Stimulated activated CD8-positive, alpha-beta memory T cell treated with anti-CD3 and anti-CD28 coated beads, Interleukin-15, amount 100 ng/mL, for 24 hours (primary cell): ENCODE data around the gene POLG.
"Not testable (repeated sequence)": the region's sequence is repeated elsewhere in the genome, so short reads cannot be mapped to it uniquely, and the experiment has no call there.

Source experiments
- DNase-seq: peaks from one replicate; pipeline ENCODE4 v3.0.0-alpha.2; 2020; ENCODE audit warnings: low read depth

The POLG gene

DNA sequence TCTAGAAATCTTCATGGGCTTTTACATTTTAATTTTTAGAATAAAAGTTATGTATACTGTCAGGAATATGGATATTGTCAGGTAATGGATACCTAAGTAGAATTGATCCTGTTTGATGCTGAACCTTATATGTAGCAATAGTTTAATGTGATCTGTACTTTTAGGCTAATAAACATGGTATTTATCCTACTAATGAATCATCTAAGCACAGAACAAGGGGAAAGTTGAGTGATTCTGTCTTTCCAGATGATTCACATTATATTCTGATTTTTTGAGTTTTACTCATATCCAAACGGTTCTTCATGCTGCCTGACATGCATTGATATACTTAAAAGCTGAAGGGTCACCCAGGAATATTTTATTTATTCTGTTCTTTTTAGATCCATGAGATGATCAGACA, 56.3 kb downstream of the POLG start:
- no peak for DNase-seq

GRCh38 chr15:89277281-89277680, 57.3 kb downstream of the POLG start:
- not testable (repeated sequence) for DNase-seq
